Breast epithelium (tissue), 4 donors: ENCODE results near the gene IDH3A. TPM values are rescaled to one million over a fixed set of nuclear protein-coding genes. Genes with fewer than 3 reads are reported as not detected.

Experiments used
- DNase-seq, 2 donors: peaks; one replicate each; pipeline ENCODE4 v3.0.0-alpha.2; 2019; ENCODE audit warnings: low spot score in 2 of 2
- H3K27ac ChIP-seq, 2 donors: fragments of 200-600 bp; sonication (generic) in 1 of 2; one replicate each; pipeline ENCODE4 v1.5.1; 2016 to 2019; ENCODE audit warnings: mild to moderate bottlenecking in 1 of 2
- H3K27me3 ChIP-seq, 2 donors: fragments of 200-600 bp; sonication (generic) in 1 of 2; one replicate each; pipeline versions ENCODE4 v1.5.1 to v1.6.0; 2017 to 2019; ENCODE audit warnings: control low read depth in 1 of 2, mild to moderate bottlenecking in 1 of 2
- H3K36me3 ChIP-seq: fragments of 200-600 bp; one replicate; pipeline ENCODE4 v1.5.1; 2019
- H3K4me1 ChIP-seq, 2 donors: fragments of 200-600 bp; sonication (generic); one replicate each; pipeline ENCODE4 v1.5.1; 2016 to 2019; ENCODE audit warnings: control low read depth in 1 of 2
- H3K4me3 ChIP-seq, 3 donors: fragments of 200-600 bp; sonication (generic); 1 replicate in 2 of 3; 2 replicates in 1 of 3; pipeline ENCODE4 v1.5.1; 2016 to 2019; ENCODE audit warnings: mild to moderate bottlenecking in 3 of 3, moderate library complexity in 2 of 3
- H3K9me3 ChIP-seq, 2 donors: fragments of 200-600 bp; sonication (generic) in 1 of 2; one replicate each; pipeline ENCODE4 v1.5.1; 2016 to 2019; ENCODE audit warnings: control low read depth in 1 of 2
- POLR2A ChIP-seq: fragments of 450-650 bp; IDR thresholded peaks from one replicate; pipeline ENCODE4 v1.6.1; 2016; ENCODE audit warnings: antibody characterized with exemption, mild to moderate bottlenecking, moderate library complexity
- POLR2AphosphoS5 ChIP-seq, 3 donors: sonication (generic); formaldehyde crosslinking; IDR thresholded peaks; one replicate each; pipeline ENCODE4 v1.6.1; 2017; ENCODE audit warnings: antibody characterized with exemption in 3 of 3
- intact Hi-C: fragments of 100-400 bp; cut with DNase I; formaldehyde crosslinking; loops from one replicate; pipeline ENCODE4 v1.15.1; 2023; ENCODE audit warnings: low total_unique reads
- total RNA-seq, 3 donors: library from RNA; depleted of rRNA; stranded (reverse); fragments of >200 nt; gene quantifications; one replicate each; pipeline ENCODE4 v1.1.0, GENCODE V29; 2016
- TF ChIP-seq, protein P1 (sequence below), 3 donors: fragments of 450-650 bp; IDR thresholded peaks; one replicate each; pipeline ENCODE4 v1.5.1; 2016 to 2017; ENCODE audit warnings: antibody characterized with exemption in 3 of 3, mild to moderate bottlenecking in 3 of 3, moderate library complexity in 3 of 3

IDH3A gene
- total RNA-seq, 3 donors from 2014 or later = 44.2 to 63.2 (median 52.0) TPM

DNA sequence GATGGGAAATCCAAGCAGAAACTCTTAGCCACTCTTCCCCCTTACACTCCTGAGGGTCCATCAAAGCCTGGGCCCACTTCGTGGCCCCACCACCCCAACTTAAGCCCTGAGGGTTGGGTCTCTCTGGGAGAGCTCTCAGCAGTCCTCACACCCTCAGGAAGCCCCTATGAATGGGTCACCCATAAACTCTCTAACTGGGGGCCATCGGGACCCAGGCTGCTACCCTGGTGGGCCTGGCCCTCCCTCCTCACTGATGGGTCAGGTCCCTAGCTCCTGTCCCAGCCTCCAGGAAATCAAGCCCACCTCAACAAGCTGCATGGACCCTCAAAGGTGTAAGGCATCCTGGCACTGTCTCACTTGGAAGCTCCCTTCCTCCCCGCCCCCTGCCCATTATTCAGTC is 37.4 kb upstream of the IDH3A start:
- no peak overlapping the region for H3K4me3 ChIP-seq
- intact Hi-C loops = no loop called here
- no peaks in the 10 kb centered on the region for H3K27me3 ChIP-seq
- H3K9me3 ChIP-seq = no peaks in the 10 kb centered on the region
- TF ChIP-seq POLR2AphosphoS5 (IDR thresholded peaks at IDR 0.05) = no peak
- TF ChIP-seq POLR2A = no peak
- TF ChIP-seq, protein P1, sequence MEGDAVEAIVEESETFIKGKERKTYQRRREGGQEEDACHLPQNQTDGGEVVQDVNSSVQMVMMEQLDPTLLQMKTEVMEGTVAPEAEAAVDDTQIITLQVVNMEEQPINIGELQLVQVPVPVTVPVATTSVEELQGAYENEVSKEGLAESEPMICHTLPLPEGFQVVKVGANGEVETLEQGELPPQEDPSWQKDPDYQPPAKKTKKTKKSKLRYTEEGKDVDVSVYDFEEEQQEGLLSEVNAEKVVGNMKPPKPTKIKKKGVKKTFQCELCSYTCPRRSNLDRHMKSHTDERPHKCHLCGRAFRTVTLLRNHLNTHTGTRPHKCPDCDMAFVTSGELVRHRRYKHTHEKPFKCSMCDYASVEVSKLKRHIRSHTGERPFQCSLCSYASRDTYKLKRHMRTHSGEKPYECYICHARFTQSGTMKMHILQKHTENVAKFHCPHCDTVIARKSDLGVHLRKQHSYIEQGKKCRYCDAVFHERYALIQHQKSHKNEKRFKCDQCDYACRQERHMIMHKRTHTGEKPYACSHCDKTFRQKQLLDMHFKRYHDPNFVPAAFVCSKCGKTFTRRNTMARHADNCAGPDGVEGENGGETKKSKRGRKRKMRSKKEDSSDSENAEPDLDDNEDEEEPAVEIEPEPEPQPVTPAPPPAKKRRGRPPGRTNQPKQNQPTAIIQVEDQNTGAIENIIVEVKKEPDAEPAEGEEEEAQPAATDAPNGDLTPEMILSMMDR (IDR thresholded peaks at IDR 0.05) = no peak
- DNase-seq = no peak
- no peaks in the 10 kb centered on the region for H3K36me3 ChIP-seq
- H3K4me1 ChIP-seq = no peaks in the 10 kb centered on the region
- H3K27ac ChIP-seq = no peak overlapping the region

DNA sequence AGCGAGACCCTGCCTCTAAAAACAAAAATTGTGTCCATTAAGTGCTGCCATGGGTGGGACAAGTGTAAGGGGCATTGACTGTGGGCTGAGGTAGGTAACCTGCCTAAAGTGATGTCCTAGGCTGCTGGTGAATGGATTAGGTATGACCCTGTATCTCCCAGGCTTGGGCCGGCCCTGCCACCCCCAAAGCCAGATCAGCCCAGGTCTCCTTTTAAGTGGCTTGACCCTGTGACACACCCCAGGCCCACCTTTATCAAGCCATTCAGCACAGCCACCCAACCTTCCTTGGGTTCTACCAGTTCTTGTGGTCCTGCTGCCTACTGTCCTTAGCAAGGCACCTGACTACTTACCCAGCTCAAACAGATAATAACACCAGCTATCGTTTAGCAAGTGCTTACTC is 36.6 kb upstream of the IDH3A start:
- Histone ChIP-seq H3K4me3 (no peak overlapping the region), H3K9me3 (no peaks in the 10 kb centered on the region), H3K27ac (no peak overlapping the region), H3K27me3 (no peaks in the 10 kb centered on the region), H3K4me1 (no peaks in the 10 kb centered on the region), H3K36me3 (no peaks in the 10 kb centered on the region)
- no peak for DNase-seq
- no peak for TF ChIP-seq POLR2A
- TF ChIP-seq, protein P1 (IDR thresholded peaks at IDR 0.05) = no peak
- no peak for TF ChIP-seq POLR2AphosphoS5 (IDR thresholded peaks at IDR 0.05)
- intact Hi-C loops = no loop called here

DNA sequence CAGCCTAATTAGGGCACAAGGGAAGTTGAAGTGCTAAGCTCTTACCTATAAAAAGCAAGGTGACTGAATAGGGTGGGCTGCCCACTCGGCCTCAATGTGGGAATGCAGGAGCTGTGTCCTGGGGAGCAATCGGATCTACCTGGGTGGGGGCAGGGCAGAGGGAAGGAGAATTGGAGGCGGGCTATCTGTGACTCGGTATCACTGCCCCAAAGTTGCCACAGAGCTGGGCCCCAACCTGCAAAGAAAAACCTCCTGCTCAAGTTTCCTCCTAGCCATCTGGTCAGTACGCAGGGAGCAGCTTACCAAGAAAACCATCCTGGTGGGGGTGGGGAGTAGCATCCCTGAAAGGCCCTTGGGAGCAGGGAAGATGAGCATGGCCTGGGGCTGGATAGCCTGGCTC is 28.6 kb upstream of the IDH3A start:
- no peak for TF ChIP-seq POLR2AphosphoS5 (IDR thresholded peaks at IDR 0.05)
- TF ChIP-seq POLR2A = no peak
- TF ChIP-seq, protein P1 (IDR thresholded peaks at IDR 0.05) = no peak

DNA sequence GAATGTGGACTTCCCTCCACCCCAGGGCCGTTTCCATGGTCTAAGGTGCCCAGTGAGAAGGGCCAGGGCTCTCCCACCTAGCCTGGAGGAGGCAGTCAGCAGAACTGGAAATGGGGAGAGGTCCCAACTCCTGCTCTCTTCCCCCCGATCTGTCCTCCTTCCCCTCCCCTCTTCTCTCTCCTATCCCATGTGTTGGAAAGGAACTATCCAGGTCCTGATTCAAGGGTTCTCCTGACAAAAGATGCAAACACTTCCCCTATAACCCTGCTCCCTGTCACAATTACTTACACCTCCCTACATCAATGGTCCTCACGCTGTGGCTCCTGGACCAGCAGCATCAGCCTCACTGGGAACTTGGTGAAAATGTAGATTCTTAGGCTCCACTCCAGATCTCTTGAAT is 23.9 kb upstream of the IDH3A start:
- TF ChIP-seq, protein P1 (IDR thresholded peaks at IDR 0.05) = no peak
- TF ChIP-seq POLR2A (no peak), POLR2AphosphoS5 (IDR thresholded peaks at IDR 0.05) (no peak)
- no peak for DNase-seq
- Histone ChIP-seq H3K27me3 (no peaks in the 10 kb centered on the region), H3K36me3 (no peaks in the 10 kb centered on the region), H3K9me3 (no peaks in the 10 kb centered on the region), H3K4me3 (no peak overlapping the region), H3K4me1 (no peaks in the 10 kb centered on the region), H3K27ac (no peak overlapping the region)
- intact Hi-C loops = loop anchor here (10.0 kb wide), 1 partner anchor 110 kb away; the partner anchor contains the start of gene ACSBG1

More for the DNA sequence above, 28.6 kb upstream of the IDH3A start:
- intact Hi-C loops = loop anchor here (10.0 kb wide), 1 partner anchor 114 kb away; the partner anchor contains the start of gene ACSBG1
- no peak for DNase-seq
- no peaks in the 10 kb centered on the region for H3K9me3 ChIP-seq
- H3K4me3 ChIP-seq = no peak overlapping the region
- H3K36me3 ChIP-seq = no peaks in the 10 kb centered on the region
- H3K27me3 ChIP-seq = no peaks in the 10 kb centered on the region
- H3K27ac ChIP-seq = no peak overlapping the region
- H3K4me1 ChIP-seq = no peaks in the 10 kb centered on the region

DNA sequence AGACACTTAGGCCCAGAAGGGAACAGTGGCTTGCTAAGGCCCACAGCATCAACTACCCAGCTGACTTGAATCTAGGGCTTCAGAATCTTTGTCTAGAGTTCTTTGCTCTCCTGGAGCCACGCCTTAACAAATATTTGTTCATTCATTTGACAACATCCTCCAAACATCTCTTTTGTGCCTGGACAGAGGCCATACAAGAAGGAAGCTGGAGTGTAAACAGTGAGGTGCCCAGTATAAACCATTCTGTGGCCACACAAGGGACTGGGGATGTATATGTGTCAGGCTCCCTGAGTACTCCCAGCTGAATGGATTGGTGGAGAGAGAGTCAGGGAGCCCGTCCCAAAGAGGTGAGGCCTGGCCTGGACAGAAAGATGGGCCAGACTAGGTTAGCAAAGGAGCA is 21.3 kb upstream of the IDH3A start:
- Histone ChIP-seq H3K27ac (no peak overlapping the region), H3K4me3 (no peak overlapping the region), H3K4me1 (no peaks in the 10 kb centered on the region), H3K9me3 (no peaks in the 10 kb centered on the region), H3K36me3 (no peaks in the 10 kb centered on the region), H3K27me3 (no peaks in the 10 kb centered on the region)
- TF ChIP-seq, protein P1 (IDR thresholded peaks at IDR 0.05) = no peak
- TF ChIP-seq POLR2AphosphoS5 (IDR thresholded peaks at IDR 0.05) (no peak), POLR2A (no peak)
- intact Hi-C loops = loop anchor here (10.0 kb wide), 1 partner anchor 107 kb away; the partner anchor contains the start of gene ACSBG1
- no peak for DNase-seq
